ENCODE measurements around the gene FHIT.
A peak's percentile ranks its signal among the peaks of the same experiment; 100 is the strongest.

Gene FHIT

GRCh38 chr3:59775106-59775505, 1476.1 kb downstream of the FHIT start:
- no peak overlapping the region for H3K4me3 ChIP-seq

GRCh38 chr3:59774634-59775033, 1476.6 kb downstream of the FHIT start:
- Histone ChIP-seq H3K4me3 (no peak overlapping the region), H3K27ac (no peak overlapping the region)

More at GRCh38 chr3:59775106-59775505, 1476.1 kb downstream of the FHIT start:
- no peak overlapping the region for H3K27ac ChIP-seq

DNA sequence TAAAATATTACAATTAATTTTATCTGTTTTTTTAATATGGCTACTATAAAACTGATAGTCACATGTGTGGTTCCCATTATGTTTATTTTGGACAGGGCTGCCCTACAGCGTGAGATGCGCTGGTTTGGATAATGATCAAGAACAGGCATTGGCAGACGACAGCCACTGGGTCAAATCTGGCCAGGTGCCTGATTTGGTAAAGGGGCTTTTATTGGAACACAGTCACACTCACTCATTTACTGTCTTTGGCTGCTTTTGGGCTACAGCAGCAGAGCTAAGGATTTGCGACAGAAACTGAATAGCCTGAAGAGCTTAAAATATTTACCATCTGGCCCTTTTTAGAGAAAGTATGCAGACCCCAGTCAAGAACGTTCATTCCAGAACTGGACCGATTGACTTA, 1477.3 kb downstream of the FHIT start:
- no peak overlapping the region for H3K27ac ChIP-seq
- no peak overlapping the region for H3K4me3 ChIP-seq

DNA sequence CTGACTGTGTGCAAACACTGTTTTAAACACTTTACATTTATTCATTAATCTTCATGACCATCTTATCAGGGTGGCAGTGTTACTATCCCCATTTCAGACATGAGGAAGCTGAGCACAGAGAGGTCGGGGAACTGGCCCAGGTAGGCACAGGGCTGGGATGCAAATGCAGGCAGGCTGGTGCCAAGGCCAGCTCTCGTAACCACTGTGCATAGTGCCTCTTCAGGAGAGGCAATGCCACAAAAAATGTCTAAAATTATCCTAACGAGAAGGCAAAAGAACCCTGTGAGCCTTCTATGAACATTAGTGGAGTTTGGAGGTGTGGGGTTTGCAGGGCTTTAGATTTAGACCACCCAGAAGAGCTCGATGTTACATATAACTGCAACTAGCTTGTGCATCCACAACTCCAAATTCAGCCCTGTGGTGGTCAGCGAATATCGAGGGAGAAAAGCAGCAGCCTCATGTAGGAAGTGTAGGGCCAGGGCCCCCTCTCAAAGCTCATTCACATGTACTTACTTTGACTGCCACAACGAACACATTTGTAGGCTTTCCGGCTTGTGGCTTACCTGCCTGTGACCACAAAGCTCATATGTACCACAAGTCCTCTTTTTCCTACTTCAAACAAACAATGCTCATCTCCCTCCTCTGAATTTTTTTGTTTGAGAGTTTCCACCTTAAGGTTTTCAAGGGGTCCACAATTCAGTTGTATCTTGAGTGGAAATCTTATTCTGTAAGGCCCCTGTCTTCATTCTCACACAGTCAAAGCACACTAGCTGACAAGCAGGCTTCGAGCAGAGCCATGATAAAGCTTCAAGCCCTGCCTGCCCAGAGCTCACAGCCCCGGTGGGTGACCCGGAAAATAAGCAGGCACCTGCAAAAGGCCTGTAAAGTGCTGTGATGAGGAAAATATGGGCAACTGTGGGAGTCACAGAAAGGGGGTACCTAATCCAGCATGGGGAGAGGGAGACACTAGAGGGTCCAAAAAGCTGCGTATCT, 1478.5 kb downstream of the FHIT start:
- Histone ChIP-seq H3K27ac (peak overlapping the region in 3 of 21 experiments; percentile 6 to 55 (median 6)), H3K4me3 (no peak overlapping the region)

DNA sequence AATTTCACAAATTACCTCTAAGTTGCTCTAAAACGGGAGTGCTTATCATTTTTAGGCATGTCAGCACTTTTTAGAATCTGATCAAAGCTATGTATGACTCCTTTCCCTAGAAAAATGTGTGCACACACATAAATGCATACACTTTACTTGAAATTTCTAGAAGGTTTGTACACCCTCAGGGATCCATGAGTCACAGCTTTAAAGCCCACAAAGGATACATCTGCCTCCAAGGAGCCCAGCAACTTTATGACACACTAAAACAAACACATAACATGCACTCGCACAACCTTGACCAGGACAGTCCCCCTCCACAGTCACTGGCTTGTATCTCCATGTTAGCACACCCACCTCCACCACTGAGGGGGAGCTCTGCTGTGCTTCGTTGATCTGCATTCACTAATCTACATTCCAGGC, 1479.5 kb downstream of the FHIT start:
- no peak overlapping the region for H3K4me3 ChIP-seq
- peak overlapping the region in 3 of 21 experiments; percentile 6 to 55 (median 6) for H3K27ac ChIP-seq

GRCh38 chr3:59769127-59769750, 1482.0 kb downstream of the FHIT start:
- Histone ChIP-seq H3K27ac (no peak overlapping the region), H3K4me3 (no peak overlapping the region)

DNA sequence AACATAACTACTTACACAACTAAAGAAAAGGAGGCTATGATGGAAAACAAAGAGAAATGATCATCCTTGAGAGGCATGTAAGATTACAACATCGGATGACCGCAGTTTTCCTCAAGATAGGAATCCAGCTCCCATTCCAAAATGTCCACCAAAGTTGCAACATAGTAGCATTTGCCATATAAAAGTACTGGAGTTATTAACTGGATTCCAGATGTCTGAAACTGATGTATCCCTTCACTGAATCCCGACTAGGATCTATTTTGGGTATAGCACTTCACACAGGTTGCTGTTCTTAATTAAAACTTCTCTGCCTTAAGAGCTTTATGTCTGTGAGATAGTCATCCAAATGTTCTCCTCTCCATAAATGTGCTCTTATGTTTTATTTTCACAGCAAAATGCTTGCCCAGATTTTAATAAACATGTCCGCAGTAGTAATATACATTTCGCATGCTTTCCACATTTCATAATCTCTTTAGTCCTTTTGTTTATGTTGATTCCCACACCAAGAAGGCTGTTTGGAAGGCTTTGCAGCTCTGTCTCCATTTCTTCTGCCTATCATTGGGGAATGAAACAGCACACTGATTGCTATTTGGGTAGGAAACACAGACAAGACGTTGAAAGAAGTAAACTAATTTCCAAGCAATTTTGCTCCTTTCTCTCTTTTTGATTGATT, 1484.9 kb downstream of the FHIT start:
- Histone ChIP-seq H3K4me3 (no peak overlapping the region), H3K27ac (peak overlapping the region in 4 of 21 experiments; percentile 2 to 54 (median 12))

DNA sequence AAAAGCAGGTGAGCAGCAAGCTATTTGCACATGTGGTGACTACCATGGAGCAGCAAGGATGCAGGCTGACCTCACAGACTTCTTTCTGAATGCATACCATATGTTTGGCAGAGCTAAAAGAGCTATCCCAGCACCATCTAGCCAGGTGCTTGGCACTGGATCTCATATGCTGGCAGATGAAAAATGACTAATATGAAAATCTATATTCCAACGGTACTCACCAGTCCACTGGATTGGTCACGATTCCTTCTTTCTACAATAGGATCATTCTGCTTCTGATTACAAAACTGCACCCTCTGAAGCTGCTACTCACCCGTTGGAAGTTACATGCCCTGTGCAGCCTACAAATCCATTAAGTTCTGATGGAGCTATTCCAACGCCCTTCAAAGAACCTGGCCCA, 1487.1 kb downstream of the FHIT start:
- Histone ChIP-seq H3K4me3 (no peak overlapping the region), H3K27ac (no peak overlapping the region)

- no peak overlapping the region for H3K27ac ChIP-seq
- no peak overlapping the region for H3K4me3 ChIP-seq
Observed at GRCh38 chr3:59762941-59763340, 1488.3 kb downstream of the FHIT start.

DNA sequence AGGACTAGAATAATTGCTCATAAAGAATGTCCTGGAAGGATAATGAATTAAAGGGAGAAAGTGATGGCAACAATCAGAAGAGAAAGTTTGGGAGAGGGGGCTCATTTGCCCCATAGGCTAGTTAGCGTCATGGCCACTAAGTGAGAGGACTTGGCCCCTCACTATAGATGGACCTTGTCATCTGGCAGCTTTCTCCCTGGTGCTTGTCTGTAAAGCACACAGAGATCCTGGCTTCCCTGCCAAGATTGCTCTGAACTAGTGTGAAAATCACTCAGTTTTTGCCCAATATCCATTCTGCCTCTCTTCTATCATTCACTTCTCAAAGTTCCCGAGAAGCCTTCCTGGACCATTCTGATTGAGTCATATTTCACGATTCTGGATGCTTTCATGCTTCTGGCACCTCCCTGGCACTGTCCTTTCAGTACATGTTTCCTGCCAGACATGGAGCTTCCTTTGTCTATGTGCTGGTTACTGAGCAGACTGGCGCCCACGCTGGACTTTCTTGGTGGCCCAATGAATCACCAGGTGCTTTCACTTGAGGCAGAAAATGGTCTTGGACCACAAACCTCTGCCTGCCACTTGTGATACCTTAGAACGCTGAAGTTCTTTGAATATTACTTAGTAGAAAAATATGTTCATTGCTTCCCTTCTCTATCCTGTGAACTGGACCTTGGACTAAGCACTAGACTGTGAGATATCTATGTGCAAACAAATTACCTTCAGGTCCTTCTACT, 1491.8 kb downstream of the FHIT start:
- H3K27ac ChIP-seq = no peak overlapping the region

GRCh38 chr3:59758672-59759071, 1492.6 kb downstream of the FHIT start:
- no peak overlapping the region for H3K27ac ChIP-seq
- H3K4me3 ChIP-seq = no peak overlapping the region

More for the DNA sequence above, 1491.8 kb downstream of the FHIT start:
- no peak overlapping the region for H3K4me3 ChIP-seq

DNA sequence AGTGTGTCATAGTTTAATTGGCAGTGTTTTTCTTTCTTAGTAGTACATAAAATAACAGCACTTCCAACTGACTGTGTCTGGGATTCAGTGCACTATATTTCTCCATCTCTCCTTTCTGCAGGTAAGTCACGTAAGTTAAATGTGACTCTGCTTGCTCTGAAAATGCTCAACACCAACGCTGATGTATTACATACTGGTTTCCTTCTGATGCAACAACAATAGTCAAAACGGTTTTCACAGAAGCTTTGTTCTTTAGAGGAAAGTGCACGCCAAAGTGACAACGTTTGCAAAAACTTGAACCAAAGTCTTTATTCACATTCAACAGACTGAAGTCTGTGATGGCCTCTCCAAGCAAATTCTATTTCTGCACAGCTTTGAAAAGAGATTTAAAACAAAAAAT, 1494.3 kb downstream of the FHIT start:
- Histone ChIP-seq H3K4me3 (no peak overlapping the region), H3K27ac (no peak overlapping the region)

DNA sequence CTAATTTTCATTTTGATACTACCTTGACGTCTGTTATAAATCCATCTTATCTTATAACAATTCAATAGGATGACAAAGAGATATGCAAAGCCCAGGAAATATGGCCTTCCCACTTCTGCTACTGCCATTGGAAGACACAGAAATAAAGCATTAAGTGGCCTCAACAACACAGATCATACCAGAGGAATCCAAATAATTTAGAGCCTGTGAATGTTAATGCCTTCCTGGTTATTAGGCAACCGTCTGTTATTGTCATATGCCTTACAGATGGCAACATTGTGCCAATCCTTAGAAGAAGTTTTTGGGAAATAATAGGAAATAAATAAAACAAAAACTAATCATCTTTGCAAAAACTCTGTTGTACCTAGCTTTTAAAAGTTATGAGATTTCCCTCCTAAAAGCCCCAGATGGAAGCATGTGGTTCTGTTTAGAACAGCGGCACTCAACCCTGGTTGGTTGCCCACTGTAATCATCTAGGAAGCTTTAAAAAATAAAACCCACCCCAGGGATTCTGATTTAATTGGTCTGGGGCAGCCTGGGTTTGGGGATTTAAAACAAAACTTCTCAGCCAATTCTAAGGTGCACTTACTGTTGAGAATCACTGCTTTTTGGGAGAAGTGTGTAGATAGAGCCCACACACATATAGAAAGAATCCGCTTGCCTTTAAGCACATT, 1496.7 kb downstream of the FHIT start:
- Histone ChIP-seq H3K27ac (peak overlapping the region in 4 of 21 experiments; percentile 8 to 36 (median 12)), H3K4me3 (no peak overlapping the region)

DNA sequence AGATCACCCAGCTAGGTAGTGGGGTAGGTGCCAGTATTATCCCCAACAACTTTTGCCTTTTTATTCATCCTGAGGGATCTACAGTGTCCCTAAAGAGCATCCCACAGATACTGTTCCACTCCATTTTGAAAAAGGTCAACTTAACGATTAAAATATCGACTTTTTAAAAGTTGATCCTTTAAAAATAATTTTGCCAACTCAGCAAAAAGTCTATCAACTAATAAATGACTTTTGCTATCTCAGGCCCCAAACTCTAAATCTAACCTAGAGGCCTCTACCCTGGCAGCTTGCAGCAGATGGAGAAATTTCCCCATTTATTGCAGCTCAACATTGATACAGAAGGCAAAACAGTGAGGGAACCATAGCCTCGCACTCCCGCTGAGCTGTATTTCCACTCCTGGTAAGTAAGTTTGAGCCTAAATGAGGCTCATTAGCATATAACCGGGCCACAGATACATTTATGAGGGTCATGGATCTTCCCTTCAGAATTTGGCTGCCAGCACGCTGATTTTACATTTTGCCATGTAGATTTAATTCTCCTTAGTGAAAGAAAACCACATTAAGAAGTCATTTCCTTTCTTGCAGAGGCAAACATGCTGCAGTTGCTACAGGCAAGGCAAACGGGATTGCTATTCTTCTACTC, 1497.3 kb downstream of the FHIT start:
- Histone ChIP-seq H3K27ac (peak overlapping the region in 2 of 21 experiments; percentile 16 to 28), H3K4me3 (no peak overlapping the region)

- Histone ChIP-seq H3K27ac (no peak overlapping the region), H3K4me3 (no peak overlapping the region)
Observed at GRCh38 chr3:59752925-59753324, 1498.3 kb downstream of the FHIT start.

DNA sequence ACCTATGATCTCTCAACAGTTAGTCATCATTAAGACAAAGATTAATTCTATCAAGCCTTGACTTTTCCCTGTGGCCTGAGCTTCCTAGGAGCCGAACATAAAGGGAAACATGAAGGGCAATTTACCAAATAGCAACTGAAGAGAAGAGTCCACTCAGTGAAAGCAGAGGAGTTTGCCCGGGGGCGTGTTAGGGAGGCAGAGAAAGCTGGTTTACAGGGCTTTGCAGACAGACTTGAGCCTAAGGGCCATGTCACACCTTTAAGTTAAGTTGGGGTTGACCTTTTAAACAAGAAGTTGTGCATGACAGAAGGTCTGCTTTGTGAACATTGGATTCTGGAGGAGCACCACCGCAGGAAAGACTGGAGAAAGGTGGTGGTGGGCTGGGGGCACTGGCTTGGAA, 1499.6 kb downstream of the FHIT start:
- H3K4me3 ChIP-seq = no peak overlapping the region
- no peak overlapping the region for H3K27ac ChIP-seq

GRCh38 chr3:59750391-59750790, 1500.9 kb downstream of the FHIT start:
- Histone ChIP-seq H3K4me3 (no peak overlapping the region), H3K27ac (no peak overlapping the region)

- H3K4me3 ChIP-seq = no peak overlapping the region
- H3K27ac ChIP-seq = peak overlapping the region in 4 of 21 experiments; percentile 6 to 51 (median 34)
Observed at GRCh38 chr3:59749291-59749690, 1502.0 kb downstream of the FHIT start.

- H3K27ac ChIP-seq = no peak overlapping the region
- no peak overlapping the region for H3K4me3 ChIP-seq
Observed at GRCh38 chr3:59746585-59746984, 1504.7 kb downstream of the FHIT start.
